ENCODE results near the gene HEMK1. TPM values are rescaled to one million over a fixed set of nuclear protein-coding genes. Genes with fewer than 3 reads are reported as not detected.

Gene HEMK1
- total and polyA plus RNA-seq, 9 donors, result 12.9 to 21.5 (median 16.6) TPM

GRCh38 chr3:50606596-50606995 lies 37.3 kb downstream of the HEMK1 start:
- Histone ChIP-seq H3K9me3 (replicated peaks; ENCODE audit: control insufficient read depth, low read depth, low read length) (no peaks in the 10 kb centered on the region), H3K27ac (ENCODE audit: low read length) (no peak overlapping the region), H3K36me3 (ENCODE audit: control insufficient read depth, insufficient read depth, low read length) (peaks cover 71% of the 10 kb centered on the region), H3K4me1 (ENCODE audit: control insufficient read depth, insufficient read depth, low read length) (peaks cover 74% of the 10 kb centered on the region), H3K27me3 (ENCODE audit: control insufficient read depth, insufficient read depth, low read length) (no peaks in the 10 kb centered on the region), H3K4me3 (ENCODE audit: low read length) (no peak overlapping the region)
- no CpG with 5 or more reads among the region's 6 CpGs for WGBS (ENCODE audit: insufficient coverage)
- DNase-seq, result no peak

- Histone ChIP-seq H3K36me3 (ENCODE audit: control insufficient read depth, insufficient read depth, low read length) (peaks cover 71% of the 10 kb centered on the region), H3K4me1 (ENCODE audit: control insufficient read depth, insufficient read depth, low read length) (peaks cover 67% of the 10 kb centered on the region)
- WGBS (ENCODE audit: insufficient coverage), result 90% methylated on average over 28 of the region's 29 CpGs
Observed at GRCh38 chr3:50607271-50608091, 38.2 kb downstream of the HEMK1 start.

GRCh38 chr3:50608278-50608677 lies 39.0 kb downstream of the HEMK1 start:
- Histone ChIP-seq H3K4me1 (ENCODE audit: control insufficient read depth, insufficient read depth, low read length) (peaks cover 67% of the 10 kb centered on the region), H3K9me3 (replicated peaks; ENCODE audit: control insufficient read depth, low read depth, low read length) (no peaks in the 10 kb centered on the region), H3K27me3 (ENCODE audit: control insufficient read depth, insufficient read depth, low read length) (no peaks in the 10 kb centered on the region), H3K4me3 (ENCODE audit: low read length) (no peak overlapping the region), H3K27ac (ENCODE audit: low read length) (no peak overlapping the region), H3K36me3 (ENCODE audit: control insufficient read depth, insufficient read depth, low read length) (peaks cover 69% of the 10 kb centered on the region)
- 87% methylated on average over 2 of the region's 7 CpGs for WGBS (ENCODE audit: insufficient coverage)
- no peak for DNase-seq

More at GRCh38 chr3:50607271-50608091, 38.2 kb downstream of the HEMK1 start:
- Histone ChIP-seq H3K4me3 (ENCODE audit: low read length) (no peak overlapping the region), H3K9me3 (replicated peaks; ENCODE audit: control insufficient read depth, low read depth, low read length) (no peaks in the 10 kb centered on the region), H3K27ac (ENCODE audit: low read length) (no peak overlapping the region), H3K27me3 (ENCODE audit: control insufficient read depth, insufficient read depth, low read length) (no peaks in the 10 kb centered on the region)
- no peak for DNase-seq

- H3K4me3 ChIP-seq (ENCODE audit: low read length), result peak overlapping the region; percentile 91
- no peak for DNase-seq
- peaks cover 59% of the 10 kb centered on the region for H3K36me3 ChIP-seq (ENCODE audit: control insufficient read depth, insufficient read depth, low read length)
Observed at GRCh38 chr3:50609071-50609762, 39.9 kb downstream of the HEMK1 start.

GRCh38 chr3:50609763-50610085 lies 40.4 kb downstream of the HEMK1 start:
- Histone ChIP-seq H3K4me3 (ENCODE audit: low read length) (peak overlapping the region; percentile 91), H3K27me3 (ENCODE audit: control insufficient read depth, insufficient read depth, low read length) (no peaks in the 10 kb centered on the region), H3K36me3 (ENCODE audit: control insufficient read depth, insufficient read depth, low read length) (peaks cover 55% of the 10 kb centered on the region), H3K9me3 (replicated peaks; ENCODE audit: control insufficient read depth, low read depth, low read length) (no peaks in the 10 kb centered on the region), H3K27ac (ENCODE audit: low read length) (no peak overlapping the region), H3K4me1 (ENCODE audit: control insufficient read depth, insufficient read depth, low read length) (peaks cover 66% of the 10 kb centered on the region)
- WGBS (ENCODE audit: insufficient coverage), result 81% methylated on average over 2 of the region's 3 CpGs
- no peak for DNase-seq

More at GRCh38 chr3:50609071-50609762, 39.9 kb downstream of the HEMK1 start:
- Histone ChIP-seq H3K27me3 (ENCODE audit: control insufficient read depth, insufficient read depth, low read length) (no peaks in the 10 kb centered on the region), H3K9me3 (replicated peaks; ENCODE audit: control insufficient read depth, low read depth, low read length) (no peaks in the 10 kb centered on the region), H3K4me1 (ENCODE audit: control insufficient read depth, insufficient read depth, low read length) (peaks cover 66% of the 10 kb centered on the region), H3K27ac (ENCODE audit: low read length) (no peak overlapping the region)
- 89% methylated on average over 3 of the region's 5 CpGs for WGBS (ENCODE audit: insufficient coverage)

GRCh38 chr3:50610181-50610971 lies 41.1 kb downstream of the HEMK1 start:
- peak; percentile 43 for DNase-seq
- peaks cover 66% of the 10 kb centered on the region for H3K4me1 ChIP-seq (ENCODE audit: control insufficient read depth, insufficient read depth, low read length)
- H3K9me3 ChIP-seq (replicated peaks; ENCODE audit: control insufficient read depth, low read depth, low read length), result no peaks in the 10 kb centered on the region
- 73% methylated on average over 2 of the region's 6 CpGs for WGBS (ENCODE audit: insufficient coverage)
- peaks cover 49% of the 10 kb centered on the region for H3K36me3 ChIP-seq (ENCODE audit: control insufficient read depth, insufficient read depth, low read length)
- H3K4me3 ChIP-seq (ENCODE audit: low read length), result peak overlapping the region; percentile 91
- no peaks in the 10 kb centered on the region for H3K27me3 ChIP-seq (ENCODE audit: control insufficient read depth, insufficient read depth, low read length)
- H3K27ac ChIP-seq (ENCODE audit: low read length), result peak overlapping the region; percentile 96

GRCh38 chr3:50610992-50611463 lies 41.7 kb downstream of the HEMK1 start:
- WGBS (ENCODE audit: insufficient coverage), result 7% methylated on average over 8 of the region's 10 CpGs
- peak overlapping the region; percentile 96 for H3K27ac ChIP-seq (ENCODE audit: low read length)
- H3K4me3 ChIP-seq (ENCODE audit: low read length), result peak overlapping the region; percentile 91

GRCh38 chr3:50611464-50612233 lies 42.3 kb downstream of the HEMK1 start, which contains the start of gene CISH:
CISH (minus strand) TSS chr3:50611774; CDS start chr3:50611650, 124 bp downstream.
- Histone ChIP-seq H3K4me1 (ENCODE audit: control insufficient read depth, insufficient read depth, low read length) (peaks cover 67% of the 10 kb centered on the region), H3K27ac (ENCODE audit: low read length) (peak within 1 kb of the TSS; percentile 96), H3K36me3 (ENCODE audit: control insufficient read depth, insufficient read depth, low read length) (peaks cover 36% of the 10 kb centered on the region), H3K4me3 (ENCODE audit: low read length) (peak within 1 kb of the TSS; percentile 91), H3K27me3 (ENCODE audit: control insufficient read depth, insufficient read depth, low read length) (no peaks in the 10 kb centered on the region), H3K9me3 (replicated peaks; ENCODE audit: control insufficient read depth, low read depth, low read length) (no peaks in the 10 kb centered on the region)
- peak; percentile 99 for DNase-seq
- WGBS (ENCODE audit: insufficient coverage), result under 1% methylated on average over 71 of the region's 75 CpGs

More at GRCh38 chr3:50610992-50611463, 41.7 kb downstream of the HEMK1 start:
- peaks cover 62% of the 10 kb centered on the region for H3K4me1 ChIP-seq (ENCODE audit: control insufficient read depth, insufficient read depth, low read length)
- no peaks in the 10 kb centered on the region for H3K9me3 ChIP-seq (replicated peaks; ENCODE audit: control insufficient read depth, low read depth, low read length)
- H3K27me3 ChIP-seq (ENCODE audit: control insufficient read depth, insufficient read depth, low read length), result no peaks in the 10 kb centered on the region
- no peak for DNase-seq
- H3K36me3 ChIP-seq (ENCODE audit: control insufficient read depth, insufficient read depth, low read length), result peaks cover 43% of the 10 kb centered on the region

- no peaks in the 10 kb centered on the region for H3K27me3 ChIP-seq (ENCODE audit: control insufficient read depth, insufficient read depth, low read length)
- no peak for DNase-seq
- 6% methylated on average over 27 of the region's 29 CpGs for WGBS (ENCODE audit: insufficient coverage)
- peak overlapping the region; percentile 91 for H3K4me3 ChIP-seq (ENCODE audit: low read length)
- peaks cover 64% of the 10 kb centered on the region for H3K4me1 ChIP-seq (ENCODE audit: control insufficient read depth, insufficient read depth, low read length)
- H3K36me3 ChIP-seq (ENCODE audit: control insufficient read depth, insufficient read depth, low read length), result peaks cover 29% of the 10 kb centered on the region
- H3K9me3 ChIP-seq (replicated peaks; ENCODE audit: control insufficient read depth, low read depth, low read length), result no peaks in the 10 kb centered on the region
- H3K27ac ChIP-seq (ENCODE audit: low read length), result peak overlapping the region; percentile 96
Observed at GRCh38 chr3:50612234-50612882, 43.0 kb downstream of the HEMK1 start.

Data from muscle of leg (tissue), 11 donors.